Activated CD4-positive, alpha-beta T cell treated with anti-CD3 and anti-CD28 coated beads, Interleukin-2, amount 10 ng/mL, durations not matched to agents 7 days and 5 days (primary cell): Measurements from ENCODE around the gene FCN3. TPM values are rescaled to one million over a fixed set of nuclear protein-coding genes. Genes with fewer than 3 reads are reported as not detected.
A peak's percentile ranks its signal among the peaks of the same experiment; 100 is the strongest.

ENCODE experiments used
- CTCF ChIA-PET: fragments of 350-600 bp; sonication (Branson Sonifier 250); formaldehyde crosslinking; loops from one replicate; lab custom pipeline; 2021; ENCODE audit warnings: antibody characterized with exemption; lab: Charles Lee
- POLR2A ChIA-PET: fragments of 350-600 bp; sonication (Branson Sonifier 250); formaldehyde crosslinking; loops from one replicate; lab custom pipeline; 2021; ENCODE audit warnings: antibody characterized with exemption; lab: Charles Lee
- DNase-seq: peaks from one replicate; pipeline ENCODE4 v3.0.0-alpha.2; 2020
- H3K27ac Mint-ChIP-seq: one replicate; pipeline ENCODE4 v1.8.0; 2021; ENCODE audit warnings: mild to moderate bottlenecking, moderate library complexity, mixed read lengths
- H3K27me3 Mint-ChIP-seq: one replicate; pipeline ENCODE4 v1.8.0; 2021; ENCODE audit warnings: mixed read lengths
- H3K36me3 Mint-ChIP-seq: one replicate; pipeline ENCODE4 v1.8.0; 2021; ENCODE audit warnings: low read depth, mixed read lengths
- H3K4me1 Mint-ChIP-seq: one replicate; pipeline ENCODE4 v1.8.0; 2021; ENCODE audit warnings: mixed read lengths
- H3K4me3 Mint-ChIP-seq: one replicate; pipeline ENCODE4 v1.8.0; 2021; ENCODE audit warnings: mild to moderate bottlenecking, moderate library complexity, mixed read lengths
- H3K9me3 Mint-ChIP-seq: one replicate; pipeline ENCODE4 v1.8.0; 2021; ENCODE audit warnings: mixed read lengths
- total RNA-seq, 2 experiments: library from RNA; stranded (reverse); gene quantifications; one replicate each; pipeline ENCODE4 v1.2.3, GENCODE V29; 2021

The FCN3 gene
- total RNA-seq, 2 experiments from 2014 or later = not detected

- CTCF ChIA-PET = interaction anchor here (1.3 to 2.3 kb wide), 4 partner anchors 13 to 49 kb away, joined by 3 to 6 read pairs (median 4); no protein-coding TSS in a partner anchor
- Mint-ChIP-seq H3K4me3 (no peak overlapping the region), H3K27me3 (no peaks in the 10 kb centered on the region), H3K36me3 (peaks cover 16% of the 10 kb centered on the region), H3K27ac (no peak overlapping the region), H3K4me1 (peaks cover 19% of the 10 kb centered on the region), H3K9me3 (no peaks in the 10 kb centered on the region)
- no peak for DNase-seq
- POLR2A ChIA-PET = interaction anchor here (0.6 kb wide), 1 partner anchor 12 kb away, joined by 4 read pairs; no protein-coding TSS in a partner anchor
These were observed 24.6 kb downstream of the FCN3 start for GRCh38 chr1:27349784-27350662.

GRCh38 chr1:27348861-27349783 is 25.5 kb downstream of the FCN3 start:
- H3K27me3 Mint-ChIP-seq = no peaks in the 10 kb centered on the region
- peak overlapping the region; percentile 44 for H3K4me3 Mint-ChIP-seq
- no peak overlapping the region for H3K27ac Mint-ChIP-seq
- ChIA-PET POLR2A (no interaction called here), CTCF (interaction anchor here (0.6 to 2.3 kb wide), 6 partner anchors 12 to 48 kb away, joined by 3 to 6 read pairs (median 3); partner anchors contain the start of gene MAP3K6)
- H3K36me3 Mint-ChIP-seq = peaks cover 19% of the 10 kb centered on the region
- peaks cover 22% of the 10 kb centered on the region for H3K4me1 Mint-ChIP-seq
- no peaks in the 10 kb centered on the region for H3K9me3 Mint-ChIP-seq
- DNase-seq = peak; percentile 45

- POLR2A ChIA-PET = no interaction called here
- H3K27me3 Mint-ChIP-seq = no peaks in the 10 kb centered on the region
- DNase-seq = no peak
- no peaks in the 10 kb centered on the region for H3K9me3 Mint-ChIP-seq
- peak overlapping the region; percentile 41 for H3K27ac Mint-ChIP-seq
- H3K4me1 Mint-ChIP-seq = peaks cover 31% of the 10 kb centered on the region
- no peak overlapping the region for H3K4me3 Mint-ChIP-seq
- peaks cover 24% of the 10 kb centered on the region for H3K36me3 Mint-ChIP-seq
- CTCF ChIA-PET = interaction anchor here (1.4 to 9.0 kb wide), 3 partner anchors 10 to 46 kb away, joined by 5 to 68 read pairs (median 17); partner anchors contain the start of gene MAP3K6
These were observed 27.5 kb downstream of the FCN3 start for GRCh38 chr1:27346991-27347624.

- no peak for DNase-seq
- Mint-ChIP-seq H3K36me3 (peaks cover 22% of the 10 kb centered on the region), H3K4me3 (no peak overlapping the region), H3K27me3 (no peaks in the 10 kb centered on the region), H3K4me1 (peaks cover 34% of the 10 kb centered on the region), H3K27ac (no peak overlapping the region), H3K9me3 (no peaks in the 10 kb centered on the region)
- ChIA-PET CTCF (interaction anchor here (0.6 to 9.0 kb wide), 6 partner anchors 11 to 379 kb away, joined by 3 to 68 read pairs (median 6); partner anchors contain the start of gene MAP3K6), POLR2A (no interaction called here)
These were observed 28.3 kb downstream of the FCN3 start for GRCh38 chr1:27346357-27346756.

GRCh38 chr1:27345272-27345671 is 29.4 kb downstream of the FCN3 start:
- Mint-ChIP-seq H3K27me3 (no peaks in the 10 kb centered on the region), H3K36me3 (peaks cover 22% of the 10 kb centered on the region), H3K9me3 (no peaks in the 10 kb centered on the region), H3K27ac (no peak overlapping the region), H3K4me1 (peaks cover 42% of the 10 kb centered on the region), H3K4me3 (peak overlapping the region; percentile 61)
- ChIA-PET CTCF (interaction anchor here (0.5 to 9.0 kb wide), 8 partner anchors 11 to 884 kb away, joined by 3 to 68 read pairs (median 4); partner anchors contain the start of gene MAP3K6), POLR2A (no interaction called here)
- no peak for DNase-seq

- H3K4me3 Mint-ChIP-seq = peak overlapping the region; percentile 84
- no peaks in the 10 kb centered on the region for H3K9me3 Mint-ChIP-seq
- POLR2A ChIA-PET = interaction anchor here (0.7 kb wide), 1 partner anchor 10 kb away, joined by 4 read pairs; no protein-coding TSS in a partner anchor
- peak overlapping the region; percentile 89 for H3K27ac Mint-ChIP-seq
- CTCF ChIA-PET = interaction anchor here (1.0 to 9.0 kb wide), 7 partner anchors 9 to 43 kb away, joined by 3 to 68 read pairs (median 4); partner anchors contain the start of gene MAP3K6
- H3K4me1 Mint-ChIP-seq = peaks cover 50% of the 10 kb centered on the region
- peaks cover 22% of the 10 kb centered on the region for H3K36me3 Mint-ChIP-seq
- H3K27me3 Mint-ChIP-seq = no peaks in the 10 kb centered on the region
- no peak for DNase-seq
These were observed 31.0 kb downstream of the FCN3 start for GRCh38 chr1:27343639-27344025.

GRCh38 chr1:27342778-27343638 is 31.6 kb downstream of the FCN3 start:
- POLR2A ChIA-PET = interaction anchor here (0.7 kb wide), 1 partner anchor 11 kb away, joined by 4 read pairs; no protein-coding TSS in a partner anchor
- CTCF ChIA-PET = interaction anchor here (0.6 to 9.0 kb wide), 8 partner anchors 10 to 151 kb away, joined by 3 to 68 read pairs (median 4); partner anchors contain the start of gene MAP3K6
- Mint-ChIP-seq H3K27ac (peak overlapping the region; percentile 89), H3K4me1 (peaks cover 50% of the 10 kb centered on the region), H3K36me3 (peaks cover 22% of the 10 kb centered on the region), H3K27me3 (no peaks in the 10 kb centered on the region), H3K9me3 (no peaks in the 10 kb centered on the region), H3K4me3 (peak overlapping the region; percentile 84)
- peak; percentile 85 for DNase-seq

GRCh38 chr1:27342391-27342777 is 32.2 kb downstream of the FCN3 start:
- ChIA-PET POLR2A (no interaction called here), CTCF (interaction anchor here (0.6 to 9.0 kb wide), 4 partner anchors 10 to 47 kb away, joined by 3 to 68 read pairs (median 12); no protein-coding TSS in a partner anchor)
- Mint-ChIP-seq H3K27me3 (no peaks in the 10 kb centered on the region), H3K27ac (peak overlapping the region; percentile 89), H3K9me3 (no peaks in the 10 kb centered on the region), H3K4me1 (peaks cover 47% of the 10 kb centered on the region), H3K4me3 (peak overlapping the region; percentile 84), H3K36me3 (peaks cover 21% of the 10 kb centered on the region)
- DNase-seq = peak; percentile 51

GRCh38 chr1:27341525-27342252 is 32.9 kb downstream of the FCN3 start, which contains the start of gene SYTL1:
SYTL1 (plus strand) TSS chr1:27342022; CDS start chr1:27345335, 3,313 bp downstream.
- H3K4me1 Mint-ChIP-seq = peaks cover 44% of the 10 kb centered on the region
- ChIA-PET POLR2A (no interaction called here), CTCF (interaction anchor here (0.6 to 9.0 kb wide), 6 partner anchors 9 to 47 kb away, joined by 3 to 68 read pairs (median 4); partner anchors contain the start of gene MAP3K6)
- DNase-seq = peak; percentile 72
- H3K9me3 Mint-ChIP-seq = no peaks in the 10 kb centered on the region
- H3K4me3 Mint-ChIP-seq = peak within 1 kb of the TSS; percentile 84
- peaks cover 19% of the 10 kb centered on the region for H3K36me3 Mint-ChIP-seq
- no peaks in the 10 kb centered on the region for H3K27me3 Mint-ChIP-seq
- peak within 1 kb of the TSS; percentile 89 for H3K27ac Mint-ChIP-seq

GRCh38 chr1:27339213-27339612 is 35.4 kb downstream of the FCN3 start:
- ChIA-PET POLR2A (no interaction called here), CTCF (interaction anchor here (0.9 to 9.0 kb wide), 4 partner anchors 12 to 18 kb away, joined by 3 to 68 read pairs (median 4); no protein-coding TSS in a partner anchor)
- H3K27me3 Mint-ChIP-seq = no peaks in the 10 kb centered on the region
- no peak for DNase-seq
- H3K4me3 Mint-ChIP-seq = no peak overlapping the region
- no peaks in the 10 kb centered on the region for H3K9me3 Mint-ChIP-seq
- H3K36me3 Mint-ChIP-seq = peaks cover 20% of the 10 kb centered on the region
- H3K4me1 Mint-ChIP-seq = peaks cover 32% of the 10 kb centered on the region
- H3K27ac Mint-ChIP-seq = peak overlapping the region; percentile 59
